AG04449 (cell line): Measurements from ENCODE around the gene INPP5E.

Source experiments
- CTCF ChIA-PET: fragments of 350-600 bp; formaldehyde crosslinking; extraction: SDS; loops from one replicate; lab custom pipeline; 2021; ENCODE audit warnings: antibody characterized with exemption; lab: Yijun Ruan, JAX
- POLR2A ChIA-PET: fragments of 400-600, 350-600 bp; formaldehyde crosslinking; extraction: SDS; loops from one replicate; lab custom pipeline; 2020; ENCODE audit warnings: antibody characterized with exemption, inconsistent platforms; lab: Yijun Ruan, JAX
- DNase-seq: peaks from one replicate; pipeline ENCODE4 v3.0.0-alpha.2; 2010; ENCODE audit warnings: low read depth, low spot score
- H3K4me3 ChIP-seq: 2 replicates; pipeline ENCODE4 v1.5.1; 2011; ENCODE audit warnings: low read depth, mild to moderate bottlenecking, control low read depth, low read length
- CTCF ChIP-seq: IDR thresholded peaks from one replicate; pipeline ENCODE4 v1.5.1; 2011; ENCODE audit warnings: mild to moderate bottlenecking, moderate library complexity, low read length, control low read depth, inconsistent platforms; ENCODE audit not compliant: insufficient read depth; ENCODE audit errors: missing control alignments

The INPP5E gene

GRCh38 chr9:136405481-136405880, 34.2 kb downstream of the INPP5E start:
- no peak for TF ChIP-seq CTCF
- ChIA-PET POLR2A (no interaction called here), CTCF (no interaction called here)
- no peak for DNase-seq
- H3K4me3 ChIP-seq, result no peak overlapping the region

GRCh38 chr9:136404801-136405136, 34.9 kb downstream of the INPP5E start:
- CTCF ChIA-PET, result interaction anchor here (9.7 kb wide), 1 partner anchor 92 kb away, joined by 142 read pairs; no protein-coding TSS in a partner anchor
- TF ChIP-seq CTCF, result no peak
- H3K4me3 ChIP-seq, result no peak overlapping the region
- POLR2A ChIA-PET, result no interaction called here
- no peak for DNase-seq

GRCh38 chr9:136403915-136404800, 35.5 kb downstream of the INPP5E start:
- POLR2A ChIA-PET, result no interaction called here
- H3K4me3 ChIP-seq, result no peak overlapping the region
- no peak for TF ChIP-seq CTCF
- no peak for DNase-seq
- CTCF ChIA-PET, result interaction anchor here (0.5 to 9.7 kb wide), 3 partner anchors 9 to 91 kb away, joined by 3 to 142 read pairs (median 35); no protein-coding TSS in a partner anchor

GRCh38 chr9:136403538-136403914, 36.1 kb downstream of the INPP5E start:
- POLR2A ChIA-PET, result no interaction called here

GRCh38 chr9:136402067-136402466, 37.6 kb downstream of the INPP5E start:
- H3K4me3 ChIP-seq, result no peak overlapping the region
- ChIA-PET POLR2A (no interaction called here), CTCF (interaction anchor here (1.1 to 9.7 kb wide), 11 partner anchors 7 to 89 kb away, joined by 3 to 142 read pairs (median 18); partner anchors contain the start of genes DNLZ, ENTR1 and PMPCA)
- TF ChIP-seq CTCF, result no peak
- DNase-seq, result no peak

More at GRCh38 chr9:136403538-136403914, 36.1 kb downstream of the INPP5E start:
- no peak for DNase-seq
- CTCF ChIA-PET, result interaction anchor here (0.5 to 9.7 kb wide), 3 partner anchors 9 to 91 kb away, joined by 3 to 142 read pairs (median 35); no protein-coding TSS in a partner anchor
- no peak overlapping the region for H3K4me3 ChIP-seq
- no peak for TF ChIP-seq CTCF
